Measurements from ENCODE around the gene SLC25A34.

GRCh38 chr1:15771836-15772515 is 35.9 kb downstream of the SLC25A34 start:
- TF ChIP-seq CTCF (IDR thresholded peaks at IDR 0.05) (no peak), POLR2AphosphoS5 (IDR thresholded peaks at IDR 0.05) (no peak), EP300 (IDR thresholded peaks at IDR 0.05) (no peak)

Data from esophagus muscularis mucosa (tissue), 4 donors.